Peyer's patch (tissue), 4 donors: ENCODE results near the gene MARF1.

Experiments
- POLR2A ChIP-seq, 2 donors: fragments of 450-650 bp; IDR thresholded peaks; one replicate each; pipeline ENCODE4 v1.5.1; 2017; ENCODE audit warnings: antibody characterized with exemption in 2 of 2, mild to moderate bottlenecking in 2 of 2, moderate library complexity in 2 of 2
- TF ChIP-seq, protein P1 (sequence below), 6 experiments: fragments of 450-650 bp in 4 of 6; fragments of 200-600 bp in 2 of 6; sonication (generic) in 1 of 6; IDR thresholded peaks; one replicate each; pipeline ENCODE4 v1.5.1; 2017 to 2019; ENCODE audit warnings: antibody characterized with exemption in 6 of 6, mild to moderate bottlenecking in 3 of 6, moderate library complexity in 1 of 6

DNA sequence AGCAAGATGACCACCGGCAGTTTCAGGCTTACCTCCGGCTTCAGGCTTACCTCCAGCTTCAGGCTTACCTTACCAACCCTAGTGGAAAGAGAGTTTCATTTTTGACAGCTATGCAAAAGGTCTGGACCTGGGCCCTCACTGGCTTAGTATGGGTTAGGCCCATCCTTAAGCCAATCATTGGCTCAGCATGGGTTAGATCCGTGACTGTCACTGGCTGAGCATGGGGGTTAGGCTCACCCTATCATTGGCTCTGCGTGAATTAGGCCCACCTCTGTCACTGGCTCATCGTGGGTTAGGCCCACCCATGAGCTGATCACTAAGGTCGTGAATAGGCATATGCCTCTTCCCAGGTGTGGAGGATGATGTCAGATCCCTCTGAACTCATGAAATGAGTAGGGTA lies 15.2 kb upstream of the MARF1 start:
- TF ChIP-seq, protein P1, sequence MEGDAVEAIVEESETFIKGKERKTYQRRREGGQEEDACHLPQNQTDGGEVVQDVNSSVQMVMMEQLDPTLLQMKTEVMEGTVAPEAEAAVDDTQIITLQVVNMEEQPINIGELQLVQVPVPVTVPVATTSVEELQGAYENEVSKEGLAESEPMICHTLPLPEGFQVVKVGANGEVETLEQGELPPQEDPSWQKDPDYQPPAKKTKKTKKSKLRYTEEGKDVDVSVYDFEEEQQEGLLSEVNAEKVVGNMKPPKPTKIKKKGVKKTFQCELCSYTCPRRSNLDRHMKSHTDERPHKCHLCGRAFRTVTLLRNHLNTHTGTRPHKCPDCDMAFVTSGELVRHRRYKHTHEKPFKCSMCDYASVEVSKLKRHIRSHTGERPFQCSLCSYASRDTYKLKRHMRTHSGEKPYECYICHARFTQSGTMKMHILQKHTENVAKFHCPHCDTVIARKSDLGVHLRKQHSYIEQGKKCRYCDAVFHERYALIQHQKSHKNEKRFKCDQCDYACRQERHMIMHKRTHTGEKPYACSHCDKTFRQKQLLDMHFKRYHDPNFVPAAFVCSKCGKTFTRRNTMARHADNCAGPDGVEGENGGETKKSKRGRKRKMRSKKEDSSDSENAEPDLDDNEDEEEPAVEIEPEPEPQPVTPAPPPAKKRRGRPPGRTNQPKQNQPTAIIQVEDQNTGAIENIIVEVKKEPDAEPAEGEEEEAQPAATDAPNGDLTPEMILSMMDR (IDR thresholded peaks at IDR 0.05), result no peak
- no peak for TF ChIP-seq POLR2A (IDR thresholded peaks at IDR 0.05)
